Thyroid gland (tissue), 4 donors: ENCODE results near the gene ZNF385B.

ENCODE experiments used
- CTCF ChIP-seq, 6 experiments: fragments of 200-600 bp in 3 of 6; fragments of 450-650 bp in 3 of 6; sonication (generic) in 3 of 6; IDR thresholded peaks; one replicate each; pipeline ENCODE4 v1.5.1; 2016 to 2019; ENCODE audit warnings: antibody characterized with exemption in 6 of 6, mild to moderate bottlenecking in 2 of 6, inconsistent platforms in 1 of 6, moderate library complexity in 1 of 6
- POLR2A ChIP-seq, 2 donors: fragments of 450-650 bp; IDR thresholded peaks; one replicate each; pipeline ENCODE4 v1.6.1; 2017; ENCODE audit warnings: antibody characterized with exemption in 2 of 2, mild to moderate bottlenecking in 2 of 2, moderate library complexity in 1 of 2

GRCh38 chr2:179764710-179765109 is 96.7 kb downstream of the ZNF385B start:
- no peak for TF ChIP-seq CTCF (IDR thresholded peaks at IDR 0.05)
- no peak for TF ChIP-seq POLR2A (IDR thresholded peaks at IDR 0.05)
